Embryonic facial prominence (tissue), 1 donor: ENCODE results near the gene SVIP.

Experiments used
- DNase-seq: peaks from one replicate; pipeline ENCODE4 v3.0.0-alpha.2; 2016; ENCODE audit errors: extremely low spot score

Gene SVIP

DNA sequence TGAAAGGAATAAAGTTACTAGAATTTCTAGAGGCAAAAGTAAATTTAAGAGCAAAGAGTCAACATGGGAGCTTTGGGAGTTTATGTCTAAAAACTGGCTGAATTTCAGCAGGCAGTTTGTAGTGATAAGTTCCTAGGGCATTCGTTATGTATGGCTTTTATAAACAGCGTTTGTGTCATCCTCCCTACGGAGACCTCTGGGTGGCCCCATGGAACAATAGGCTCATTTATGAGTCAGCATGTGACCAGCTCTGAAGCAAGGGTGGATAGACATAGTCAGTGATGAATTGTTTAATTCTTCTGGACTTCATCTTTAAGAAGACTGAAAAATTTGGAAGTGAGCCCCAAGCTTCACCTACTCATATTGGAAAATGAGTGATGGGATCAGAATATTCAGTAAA, 37.1 kb downstream of the SVIP start:
- DNase-seq = no peak

DNA sequence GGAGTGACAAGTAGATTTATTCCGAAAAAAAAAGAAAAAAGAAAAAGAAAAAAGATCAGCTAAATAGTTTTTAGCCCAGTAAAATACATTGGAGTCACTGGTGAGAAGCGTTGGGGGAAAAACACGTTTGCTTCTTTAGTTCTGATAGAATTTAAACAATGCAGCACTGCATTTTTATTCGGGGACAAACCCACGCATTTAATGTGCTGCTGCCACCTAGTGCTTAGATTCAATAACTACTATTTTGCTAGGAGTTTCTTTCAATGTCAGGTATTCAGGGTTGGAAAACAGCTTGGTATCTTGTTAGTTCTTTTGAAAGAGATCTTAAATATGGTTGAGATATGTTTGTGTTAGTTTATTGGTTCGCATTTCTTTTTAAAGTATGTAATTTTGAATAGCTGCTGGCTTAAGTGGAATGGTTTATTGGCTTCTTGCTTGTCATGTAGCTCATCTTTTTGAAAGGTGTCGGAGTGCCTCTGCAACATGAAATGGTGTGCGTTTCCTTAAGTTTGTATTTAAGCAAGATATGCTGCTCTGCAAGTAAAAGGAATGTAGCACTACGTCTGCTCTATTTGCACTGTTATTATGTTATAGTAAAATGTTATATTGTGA, 41.9 kb downstream of the SVIP start:
- DNase-seq = peak; percentile 59

DNA sequence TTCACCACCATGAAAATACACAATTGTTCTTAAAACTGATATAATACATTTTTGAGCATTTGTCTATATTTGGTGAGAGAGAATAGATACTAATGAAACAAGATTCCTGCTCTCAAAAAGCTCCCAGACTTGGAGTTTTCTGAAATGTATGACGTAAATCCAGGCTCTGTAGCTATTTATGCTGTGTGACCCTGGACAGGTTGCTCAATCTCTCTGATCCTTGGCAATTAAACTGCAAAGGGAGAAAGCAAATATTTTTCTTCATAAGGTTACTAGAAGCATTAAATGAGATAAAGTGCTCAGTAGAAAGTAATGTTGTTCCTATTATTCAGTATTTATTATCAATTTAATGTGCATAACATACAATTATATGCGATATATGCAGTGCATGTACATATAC, 42.5 kb downstream of the SVIP start:
- no peak for DNase-seq

DNA sequence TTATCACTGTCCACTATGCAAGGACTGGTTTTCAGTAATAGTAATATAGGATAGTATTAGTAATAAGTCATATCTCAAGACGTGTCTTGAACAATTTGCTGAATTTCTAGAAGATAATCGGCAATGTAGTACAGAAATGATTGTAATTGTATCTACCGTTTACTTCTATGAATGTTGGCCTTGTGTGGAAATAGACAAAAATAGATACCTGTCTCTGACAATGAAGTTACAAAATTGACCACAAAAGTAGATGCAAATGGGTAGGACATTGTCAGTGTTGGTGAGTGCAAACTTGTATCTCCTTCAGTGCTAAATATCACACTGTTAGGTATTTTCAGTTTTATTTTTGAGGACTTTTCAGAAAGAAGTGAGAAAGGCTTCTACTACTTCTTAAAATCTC, 43.1 kb downstream of the SVIP start:
- no peak for DNase-seq

DNA sequence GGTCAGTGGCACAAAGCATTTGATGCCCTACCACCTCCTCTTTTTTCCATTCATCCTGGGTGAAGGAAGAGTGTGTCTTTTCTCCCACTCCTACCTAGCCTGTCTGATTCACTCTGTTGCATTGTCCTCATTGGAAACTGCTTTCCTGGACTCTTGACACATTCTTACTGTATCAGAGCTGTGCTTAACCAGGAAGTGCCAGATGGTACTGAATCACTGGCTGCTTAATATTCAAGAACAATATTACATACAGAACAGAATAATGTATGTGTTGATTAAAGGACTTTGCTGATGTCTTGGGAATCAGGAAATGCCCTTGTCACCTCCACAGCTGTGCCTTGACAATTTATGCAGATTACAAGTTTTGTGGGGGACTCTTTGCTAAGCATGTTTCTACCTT, 44.4 kb downstream of the SVIP start:
- no peak for DNase-seq

DNA sequence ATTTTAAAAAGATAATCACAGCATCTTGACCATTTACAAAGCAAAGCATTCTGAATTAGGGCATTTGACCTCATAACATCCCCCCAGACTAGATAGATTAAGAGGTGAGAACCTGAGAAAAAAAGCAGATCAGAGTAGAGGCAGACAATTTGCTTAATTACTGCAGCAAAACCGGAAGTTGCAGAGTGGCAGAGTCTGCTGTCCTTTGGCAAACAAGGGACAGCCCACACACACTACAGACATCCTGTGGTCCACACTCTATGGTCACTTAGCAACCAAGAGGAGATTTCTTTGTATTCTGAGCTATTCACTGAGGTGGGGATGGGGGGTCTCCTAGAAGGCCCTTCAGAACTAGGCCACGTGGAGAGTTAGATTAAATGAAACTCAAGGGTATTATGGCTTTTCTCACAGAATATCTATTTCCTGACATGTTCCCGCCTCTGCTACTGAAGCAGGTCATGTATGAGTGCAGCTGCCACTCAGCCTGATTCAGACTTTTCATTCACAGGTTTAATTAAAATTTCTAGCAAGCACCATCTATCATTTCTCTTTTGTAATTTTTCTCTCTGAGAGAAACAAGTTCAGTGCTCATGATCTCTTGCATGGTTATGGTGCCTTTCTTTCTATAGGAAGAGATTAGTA, 48.5 kb downstream of the SVIP start:
- no peak for DNase-seq

DNA sequence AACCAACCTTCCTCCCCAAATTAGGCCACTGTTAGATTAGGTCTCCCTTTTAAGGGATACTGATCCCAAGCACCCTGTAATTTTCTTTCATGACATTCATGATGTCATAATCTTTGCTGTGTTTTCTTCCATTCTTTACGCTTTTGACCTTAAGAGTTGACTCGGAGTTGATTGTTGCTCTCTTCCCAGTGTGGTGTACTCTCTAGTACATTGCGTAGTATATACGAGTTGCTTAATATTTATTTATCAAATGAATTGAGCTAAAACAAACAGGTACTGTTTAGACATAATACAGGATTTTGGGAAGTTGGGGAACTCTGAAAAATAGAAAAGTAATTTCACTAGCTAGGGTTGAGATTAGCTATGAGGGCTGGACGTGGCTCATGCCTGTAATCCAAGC, 49.8 kb downstream of the SVIP start:
- DNase-seq = no peak

DNA sequence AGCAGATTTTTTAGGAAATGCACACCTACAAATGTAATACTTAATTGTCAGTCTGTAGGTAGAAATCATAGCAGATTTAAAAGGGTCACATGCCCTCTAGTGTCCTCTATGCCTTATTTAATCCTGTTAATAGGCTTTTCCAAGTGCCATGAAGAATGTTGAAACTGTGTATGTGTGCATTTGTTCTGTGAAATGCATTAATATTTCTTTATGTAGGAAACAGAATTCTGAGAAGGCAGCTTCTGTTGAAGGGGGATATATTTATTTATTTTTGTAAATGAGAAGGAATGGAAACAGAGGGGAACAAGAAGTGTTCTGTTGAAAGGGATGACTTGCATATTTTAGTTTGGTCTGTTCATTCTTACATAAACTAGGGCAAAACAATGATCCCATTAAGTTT, 51.0 kb downstream of the SVIP start:
- DNase-seq = no peak

DNA sequence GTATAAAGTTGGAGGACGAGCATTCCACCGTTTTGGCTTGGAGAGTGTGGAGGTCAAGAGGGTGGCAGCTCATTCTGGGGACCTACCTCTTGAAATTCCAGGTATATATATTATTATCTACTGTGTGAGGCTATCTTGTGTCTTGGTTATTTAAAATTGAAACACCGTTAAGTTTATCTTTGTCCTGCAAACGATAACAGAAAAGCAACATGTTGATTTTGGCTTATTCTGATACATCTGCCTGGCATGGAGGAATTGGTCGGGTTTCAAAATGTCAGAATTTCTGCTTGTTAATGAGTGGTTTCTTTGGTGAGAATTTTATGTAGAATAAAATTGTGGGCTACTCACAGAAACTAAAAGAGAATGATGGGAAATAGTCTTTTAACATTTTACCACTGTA, 54.4 kb downstream of the SVIP start:
- DNase-seq = no peak

DNA sequence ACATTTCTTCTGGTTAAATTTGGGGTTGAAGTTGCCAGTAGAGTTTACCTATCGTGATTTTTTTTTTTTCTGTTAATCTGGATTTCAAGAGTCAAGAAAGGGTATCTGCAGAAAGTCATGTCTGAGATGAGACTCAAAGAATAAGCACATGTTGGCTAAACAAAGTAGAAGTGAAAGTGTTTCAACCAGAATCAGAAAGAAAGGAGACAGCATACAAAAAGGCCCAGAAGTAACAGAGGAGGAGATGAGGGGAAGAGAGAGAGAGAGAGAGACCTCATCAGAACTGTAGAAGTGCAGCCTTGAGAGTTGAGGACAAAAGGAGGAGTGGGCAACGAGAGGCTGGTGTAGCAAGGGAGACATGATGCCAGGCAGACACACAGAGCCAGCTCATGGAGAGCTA, 54.9 kb downstream of the SVIP start:
- no peak for DNase-seq

DNA sequence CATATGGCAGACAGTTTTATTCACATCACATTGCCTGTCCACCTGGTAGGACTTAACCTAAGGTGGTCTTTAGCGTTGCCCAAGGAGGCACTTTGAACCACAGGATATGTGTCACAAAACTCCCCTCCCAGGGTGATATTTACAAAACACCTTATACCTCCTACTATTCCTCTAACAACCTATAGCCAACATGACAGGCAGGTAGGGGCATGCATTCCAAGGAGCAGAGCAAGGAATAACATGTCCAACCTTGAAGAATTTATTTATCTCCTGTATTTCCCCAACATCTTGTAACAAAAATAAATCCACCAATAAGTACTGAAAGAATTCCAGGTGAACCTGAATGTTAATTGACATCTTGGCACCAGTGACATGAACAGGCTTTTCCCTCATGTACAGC, 60.5 kb downstream of the SVIP start:
- no peak for DNase-seq
